Gastroesophageal sphincter (tissue), 3 donors: ENCODE results near the gene SDC4.

Experiments used
- CTCF ChIP-seq, 4 experiments: fragments of 200-600 bp in 2 of 4; fragments of 450-650 bp in 2 of 4; sonication (generic) in 1 of 4; IDR thresholded peaks; one replicate each; pipeline ENCODE4 v1.5.1; 2017 to 2019; ENCODE audit warnings: antibody characterized with exemption in 4 of 4, mild to moderate bottlenecking in 2 of 4, moderate library complexity in 2 of 4
- POLR2AphosphoS5 ChIP-seq: sonication (generic); formaldehyde crosslinking; IDR thresholded peaks from one replicate; pipeline ENCODE4 v1.6.1; 2017; ENCODE audit warnings: antibody characterized with exemption

GRCh38 chr20:45347297-45347935, 808 bp downstream of the SDC4 start:
- TF ChIP-seq POLR2AphosphoS5: no peak
- TF ChIP-seq CTCF (IDR thresholded peaks at IDR 0.05): no peak
